SH-SY5Y (cell line): ENCODE measurements around the gene EXD3.

Source experiments
- GATA2 ChIP-seq: IDR thresholded peaks from 2 replicates; pipeline ENCODE4 v1.6.1; 2011; ENCODE audit warnings: mild to moderate bottlenecking, low read depth, low read length
- GATA3 ChIP-seq: IDR thresholded peaks from 2 replicates; pipeline ENCODE4 v1.6.1; 2011; ENCODE audit warnings: low read depth, mild to moderate bottlenecking, low read length, moderate library complexity

- no peak for TF ChIP-seq GATA3
- no peak for TF ChIP-seq GATA2
Observed at GRCh38 chr9:137366445-137366810, 56.5 kb downstream of the EXD3 start.
